Osteoblast (primary cell): ENCODE measurements around the gene SEC14L3. TPM values are rescaled to one million over a fixed set of nuclear protein-coding genes. Genes with fewer than 3 reads are reported as not detected.

Experiments
- DNase-seq: peaks from one replicate; pipeline ENCODE4 v3.0.0; 2011; ENCODE audit warnings: low spot score, mixed read lengths; ENCODE audit not compliant: insufficient read length; ENCODE audit errors: missing footprints
- H2AFZ ChIP-seq: 2 replicates; pipeline ENCODE4 v1.6.0; 2011; ENCODE audit warnings: mild to moderate bottlenecking, low read length
- H3K27ac ChIP-seq: 2 replicates; pipeline ENCODE4 v1.5.1; 2011; ENCODE audit warnings: mild to moderate bottlenecking, low read depth, low read length, moderate library complexity
- H3K27me3 ChIP-seq: 2 replicates; pipeline ENCODE4 v1.6.0; 2012; ENCODE audit warnings: mild to moderate bottlenecking, control low read depth, inconsistent platforms, low read length, moderate library complexity; ENCODE audit not compliant: insufficient read depth
- H3K36me3 ChIP-seq: 2 replicates; pipeline ENCODE4 v1.5.1; 2011; ENCODE audit warnings: mild to moderate bottlenecking, low read length, control low read depth, moderate library complexity; ENCODE audit not compliant: insufficient read depth
- H3K4me1 ChIP-seq: 2 replicates; pipeline ENCODE4 v1.5.1; 2011; ENCODE audit warnings: mild to moderate bottlenecking, low read length, control low read depth, moderate library complexity; ENCODE audit not compliant: insufficient read depth
- H3K4me2 ChIP-seq: 2 replicates; pipeline ENCODE4 v1.6.0; 2011; ENCODE audit warnings: mild to moderate bottlenecking, low read length; ENCODE audit not compliant: insufficient read depth
- H3K4me3 ChIP-seq: fragments of 200-600 bp; sonication (generic); 3 replicates; pipeline ENCODE4 v1.5.1; 2012; ENCODE audit warnings: mild to moderate bottlenecking, low read length, inconsistent platforms; ENCODE audit not compliant: insufficient read depth
- H3K79me2 ChIP-seq: 2 replicates; pipeline ENCODE4 v1.6.0; 2012; ENCODE audit warnings: mild to moderate bottlenecking, low read length, control low read depth, inconsistent platforms; ENCODE audit not compliant: insufficient read depth
- H3K9me3 ChIP-seq: 2 replicates; pipeline ENCODE4 v1.5.1; 2011; ENCODE audit warnings: low read depth, low read length, control low read depth
- H4K20me1 ChIP-seq: 2 replicates; pipeline ENCODE4 v1.6.0; 2012; ENCODE audit warnings: mild to moderate bottlenecking, low read length, control low read depth; ENCODE audit not compliant: insufficient read depth
- CTCF ChIP-seq: IDR thresholded peaks from 2 replicates; pipeline ENCODE4 v1.5.1; 2011; ENCODE audit warnings: mild to moderate bottlenecking, low read depth, low read length, moderate library complexity; ENCODE audit errors: extremely low read depth
- small RNA-seq: library from RNA; depleted of rRNA; stranded (forward); fragments of <200 nt; gene quantifications from one replicate; pipeline ENCODE3, GENCODE V24; 2012
- total RNA-seq: library from RNA; depleted of rRNA; stranded (reverse); fragments of >200 nt; gene quantifications from 2 replicates; pipeline ENCODE4 v1.2.3, GENCODE V29; 2012

Gene SEC14L3
- total RNA-seq, 1 donor = not detected

GRCh38 chr22:30413001-30413400, 58.8 kb downstream of the SEC14L3 start:
- no peak overlapping the region for H3K4me3 ChIP-seq
- no peak for DNase-seq

GRCh38 chr22:30411780-30412179, 60.0 kb downstream of the SEC14L3 start:
- Histone ChIP-seq H3K79me2 (no peaks in the 10 kb centered on the region), H3K27me3 (no peaks in the 10 kb centered on the region), H3K4me3 (no peak overlapping the region), H4K20me1 (no peaks in the 10 kb centered on the region), H2AFZ (no peak overlapping the region), H3K4me1 (peaks cover 35% of the 10 kb centered on the region), H3K4me2 (no peak overlapping the region), H3K36me3 (peaks cover 84% of the 10 kb centered on the region), H3K9me3 (no peaks in the 10 kb centered on the region), H3K27ac (no peak overlapping the region)
- TF ChIP-seq CTCF = no peak
- DNase-seq = no peak

More at GRCh38 chr22:30413001-30413400, 58.8 kb downstream of the SEC14L3 start:
- H3K27ac ChIP-seq = no peak overlapping the region
- no peak for TF ChIP-seq CTCF
- no peaks in the 10 kb centered on the region for H4K20me1 ChIP-seq
- H3K36me3 ChIP-seq = peaks cover 84% of the 10 kb centered on the region
- no peak overlapping the region for H3K4me2 ChIP-seq
- peaks cover 35% of the 10 kb centered on the region for H3K4me1 ChIP-seq
- H3K27me3 ChIP-seq = no peaks in the 10 kb centered on the region
- H3K79me2 ChIP-seq = peaks cover 2% of the 10 kb centered on the region
- no peak overlapping the region for H2AFZ ChIP-seq
- no peaks in the 10 kb centered on the region for H3K9me3 ChIP-seq

Small RNA genes within 50 kb of the gene (small RNA-seq; reads per million reads assigned to genes)
- not detected for gene AC004832.3
- gene RNU6-564P = 0.67 reads per million

Other genes starting within 250 kb of the SEC14L3 start
- gene LIF, start 225.3 kb downstream of the SEC14L3 start, total RNA-seq = 3.2 and 3.3 TPM in 2 replicates
- not detected in 2 replicates for gene OSM, start 205.2 kb downstream of the SEC14L3 start, total RNA-seq
- 5.3 and 5.8 TPM in 2 replicates for gene CASTOR1, start 182.5 kb downstream of the SEC14L3 start, total RNA-seq
- gene TBC1D10A, start 145.1 kb downstream of the SEC14L3 start, total RNA-seq = 30.6 and 32.9 TPM in 2 replicates
- gene SF3A1, start 115.1 kb downstream of the SEC14L3 start, total RNA-seq = 21.7 and 30.6 TPM in 2 replicates
- gene CCDC157, start 115.0 kb downstream of the SEC14L3 start, total RNA-seq = 2.9 TPM in 2 replicates
- gene RNF215, start 84.6 kb downstream of the SEC14L3 start, total RNA-seq = 20.6 and 23.6 TPM in 2 replicates
- gene SEC14L2, start 75.0 kb downstream of the SEC14L3 start, total RNA-seq = 16.6 and 19.2 TPM in 2 replicates
- 5.3 and 6.9 TPM in 2 replicates for gene MTFP1, start 46.2 kb downstream of the SEC14L3 start, total RNA-seq
- under 0.01 TPM in 2 replicates for gene SEC14L4, start 33.7 kb upstream of the SEC14L3 start, total RNA-seq
- not detected in 2 replicates for gene SEC14L6, start 74.7 kb upstream of the SEC14L3 start, total RNA-seq
- gene GAL3ST1, start 102.6 kb upstream of the SEC14L3 start, total RNA-seq = not detected in 2 replicates
- 61.6 and 64.8 TPM in 2 replicates for gene PES1, start 119.9 kb upstream of the SEC14L3 start, total RNA-seq
- 13.6 and 18.8 TPM in 2 replicates for gene TCN2, start 135.2 kb upstream of the SEC14L3 start, total RNA-seq
- 13.0 TPM in 2 replicates for gene SLC35E4, start 163.8 kb upstream of the SEC14L3 start, total RNA-seq
- 14.1 and 17.1 TPM in 2 replicates for gene DUSP18, start 195.9 kb upstream of the SEC14L3 start, total RNA-seq
- gene OSBP2, start 222.9 kb upstream of the SEC14L3 start, total RNA-seq = 4.3 and 6.8 TPM in 2 replicates